GM23338 (cell line): Measurements from ENCODE around the gene MRPL20.

Source experiments
- CREB1 ChIP-seq: fragments of 250-450 bp; sonication (Bioruptor Pico); IDR thresholded peaks from 2 replicates; pipeline ENCODE4 v1.5.0; 2020; ENCODE audit warnings: low read depth, mild to moderate bottlenecking, moderate library complexity
- EZH2 ChIP-seq: fragments of 200-600 bp; sonication (generic); IDR thresholded peaks from one replicate; pipeline ENCODE4 v1.8.0; 2017; ENCODE audit warnings: antibody characterized with exemption, mild to moderate bottlenecking, low read depth; ENCODE audit not compliant: unreplicated experiment
- EZH2phosphoT487 ChIP-seq: fragments of 200-600 bp; sonication (generic); IDR thresholded peaks from one replicate; pipeline ENCODE4 v1.8.1; 2018; ENCODE audit warnings: antibody characterized with exemption; ENCODE audit not compliant: unreplicated experiment
- JUNB ChIP-seq: IDR thresholded peaks from one replicate; pipeline ENCODE4 v1.6.1; 2016; ENCODE audit warnings: antibody characterized with exemption; ENCODE audit not compliant: unreplicated experiment
- NANOG ChIP-seq: IDR thresholded peaks from 2 replicates; pipeline ENCODE4 v1.6.1; 2016; ENCODE audit warnings: antibody characterized with exemption, borderline replicate concordance
- POLR2AphosphoS5 ChIP-seq: IDR thresholded peaks from 2 replicates; pipeline ENCODE4 v1.6.1; 2016; ENCODE audit warnings: antibody characterized with exemption, low read depth
- STAT1 ChIP-seq: IDR thresholded peaks from one replicate; pipeline ENCODE4 v1.6.1; 2016; ENCODE audit warnings: antibody characterized with exemption; ENCODE audit not compliant: unreplicated experiment
- ZNF114 ChIP-seq: fragments of 250-450 bp; sonication (Bioruptor Pico); IDR thresholded peaks from 2 replicates; pipeline ENCODE4 v1.5.0; 2020; ENCODE audit warnings: mild to moderate bottlenecking, moderate library complexity
- ZNF331 ChIP-seq: fragments of 250-450 bp; sonication (Bioruptor Pico); IDR thresholded peaks from 2 replicates; pipeline ENCODE4 v1.5.0; 2020; ENCODE audit warnings: low read depth, mild to moderate bottlenecking, moderate library complexity
- TF ChIP-seq, protein P1 (sequence below), 2 experiments: fragments of 200-600 bp in 1 of 2; sonication (generic) in 1 of 2; conservative IDR thresholded peaks; 2 replicates each; pipeline versions ENCODE4 v1.5.1 to v1.6.1; 2016 to 2017; ENCODE audit warnings: antibody characterized with exemption in 2 of 2, low read depth in 2 of 2, mild to moderate bottlenecking in 2 of 2, moderate library complexity in 1 of 2
- TF ChIP-seq, protein P2 (sequence below): IDR thresholded peaks from 2 replicates; pipeline ENCODE4 v1.6.1; 2016; ENCODE audit warnings: antibody characterized with exemption
- TF ChIP-seq, protein P3 (sequence below): IDR thresholded peaks from one replicate; pipeline ENCODE4 v1.6.1; 2018; ENCODE audit warnings: antibody characterized with exemption; ENCODE audit not compliant: unreplicated experiment
- TF ChIP-seq, protein P4 (sequence below): fragments of 250-450 bp; sonication (Bioruptor Pico); IDR thresholded peaks from 2 replicates; pipeline ENCODE4 v1.5.0; 2020; ENCODE audit warnings: mild to moderate bottlenecking, moderate library complexity

DNA sequence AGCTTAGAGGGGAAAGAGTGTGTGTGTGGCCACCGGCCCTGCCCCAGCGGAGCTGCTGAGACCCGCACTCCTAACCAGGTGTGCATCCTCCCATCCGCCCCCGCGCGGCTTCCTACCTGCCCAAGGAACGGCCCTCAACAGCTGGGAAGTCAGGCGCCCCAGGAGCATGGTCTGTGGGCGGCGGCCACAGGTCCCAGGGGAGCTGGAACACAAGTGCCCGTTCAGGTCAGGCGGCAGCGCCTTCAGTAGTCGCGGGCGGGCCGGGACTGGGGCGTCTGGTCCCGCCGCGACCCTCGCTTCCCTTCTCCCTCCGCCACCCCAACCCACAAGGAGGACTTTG is 32.5 kb downstream of the MRPL20 start:
- TF ChIP-seq CREB1 (no peak), POLR2AphosphoS5 (no peak), EZH2 (no peak), JUNB (no peak), EZH2phosphoT487 (no peak), ZNF114 (CRISPR knock-in tag) (no peak), ZNF331 (CRISPR knock-in tag) (no peak), STAT1 (no peak), NANOG (no peak)
- TF ChIP-seq, protein P1, sequence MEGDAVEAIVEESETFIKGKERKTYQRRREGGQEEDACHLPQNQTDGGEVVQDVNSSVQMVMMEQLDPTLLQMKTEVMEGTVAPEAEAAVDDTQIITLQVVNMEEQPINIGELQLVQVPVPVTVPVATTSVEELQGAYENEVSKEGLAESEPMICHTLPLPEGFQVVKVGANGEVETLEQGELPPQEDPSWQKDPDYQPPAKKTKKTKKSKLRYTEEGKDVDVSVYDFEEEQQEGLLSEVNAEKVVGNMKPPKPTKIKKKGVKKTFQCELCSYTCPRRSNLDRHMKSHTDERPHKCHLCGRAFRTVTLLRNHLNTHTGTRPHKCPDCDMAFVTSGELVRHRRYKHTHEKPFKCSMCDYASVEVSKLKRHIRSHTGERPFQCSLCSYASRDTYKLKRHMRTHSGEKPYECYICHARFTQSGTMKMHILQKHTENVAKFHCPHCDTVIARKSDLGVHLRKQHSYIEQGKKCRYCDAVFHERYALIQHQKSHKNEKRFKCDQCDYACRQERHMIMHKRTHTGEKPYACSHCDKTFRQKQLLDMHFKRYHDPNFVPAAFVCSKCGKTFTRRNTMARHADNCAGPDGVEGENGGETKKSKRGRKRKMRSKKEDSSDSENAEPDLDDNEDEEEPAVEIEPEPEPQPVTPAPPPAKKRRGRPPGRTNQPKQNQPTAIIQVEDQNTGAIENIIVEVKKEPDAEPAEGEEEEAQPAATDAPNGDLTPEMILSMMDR (conservative IDR thresholded peaks at IDR 0.05; ENCODE audit: low read depth in 2 of 2) = no peak
- TF ChIP-seq, protein P2, sequence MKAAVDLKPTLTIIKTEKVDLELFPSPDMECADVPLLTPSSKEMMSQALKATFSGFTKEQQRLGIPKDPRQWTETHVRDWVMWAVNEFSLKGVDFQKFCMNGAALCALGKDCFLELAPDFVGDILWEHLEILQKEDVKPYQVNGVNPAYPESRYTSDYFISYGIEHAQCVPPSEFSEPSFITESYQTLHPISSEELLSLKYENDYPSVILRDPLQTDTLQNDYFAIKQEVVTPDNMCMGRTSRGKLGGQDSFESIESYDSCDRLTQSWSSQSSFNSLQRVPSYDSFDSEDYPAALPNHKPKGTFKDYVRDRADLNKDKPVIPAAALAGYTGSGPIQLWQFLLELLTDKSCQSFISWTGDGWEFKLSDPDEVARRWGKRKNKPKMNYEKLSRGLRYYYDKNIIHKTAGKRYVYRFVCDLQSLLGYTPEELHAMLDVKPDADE = no peak
- TF ChIP-seq, protein P3, sequence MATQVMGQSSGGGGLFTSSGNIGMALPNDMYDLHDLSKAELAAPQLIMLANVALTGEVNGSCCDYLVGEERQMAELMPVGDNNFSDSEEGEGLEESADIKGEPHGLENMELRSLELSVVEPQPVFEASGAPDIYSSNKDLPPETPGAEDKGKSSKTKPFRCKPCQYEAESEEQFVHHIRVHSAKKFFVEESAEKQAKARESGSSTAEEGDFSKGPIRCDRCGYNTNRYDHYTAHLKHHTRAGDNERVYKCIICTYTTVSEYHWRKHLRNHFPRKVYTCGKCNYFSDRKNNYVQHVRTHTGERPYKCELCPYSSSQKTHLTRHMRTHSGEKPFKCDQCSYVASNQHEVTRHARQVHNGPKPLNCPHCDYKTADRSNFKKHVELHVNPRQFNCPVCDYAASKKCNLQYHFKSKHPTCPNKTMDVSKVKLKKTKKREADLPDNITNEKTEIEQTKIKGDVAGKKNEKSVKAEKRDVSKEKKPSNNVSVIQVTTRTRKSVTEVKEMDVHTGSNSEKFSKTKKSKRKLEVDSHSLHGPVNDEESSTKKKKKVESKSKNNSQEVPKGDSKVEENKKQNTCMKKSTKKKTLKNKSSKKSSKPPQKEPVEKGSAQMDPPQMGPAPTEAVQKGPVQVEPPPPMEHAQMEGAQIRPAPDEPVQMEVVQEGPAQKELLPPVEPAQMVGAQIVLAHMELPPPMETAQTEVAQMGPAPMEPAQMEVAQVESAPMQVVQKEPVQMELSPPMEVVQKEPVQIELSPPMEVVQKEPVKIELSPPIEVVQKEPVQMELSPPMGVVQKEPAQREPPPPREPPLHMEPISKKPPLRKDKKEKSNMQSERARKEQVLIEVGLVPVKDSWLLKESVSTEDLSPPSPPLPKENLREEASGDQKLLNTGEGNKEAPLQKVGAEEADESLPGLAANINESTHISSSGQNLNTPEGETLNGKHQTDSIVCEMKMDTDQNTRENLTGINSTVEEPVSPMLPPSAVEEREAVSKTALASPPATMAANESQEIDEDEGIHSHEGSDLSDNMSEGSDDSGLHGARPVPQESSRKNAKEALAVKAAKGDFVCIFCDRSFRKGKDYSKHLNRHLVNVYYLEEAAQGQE = no peak
- TF ChIP-seq, protein P4, sequence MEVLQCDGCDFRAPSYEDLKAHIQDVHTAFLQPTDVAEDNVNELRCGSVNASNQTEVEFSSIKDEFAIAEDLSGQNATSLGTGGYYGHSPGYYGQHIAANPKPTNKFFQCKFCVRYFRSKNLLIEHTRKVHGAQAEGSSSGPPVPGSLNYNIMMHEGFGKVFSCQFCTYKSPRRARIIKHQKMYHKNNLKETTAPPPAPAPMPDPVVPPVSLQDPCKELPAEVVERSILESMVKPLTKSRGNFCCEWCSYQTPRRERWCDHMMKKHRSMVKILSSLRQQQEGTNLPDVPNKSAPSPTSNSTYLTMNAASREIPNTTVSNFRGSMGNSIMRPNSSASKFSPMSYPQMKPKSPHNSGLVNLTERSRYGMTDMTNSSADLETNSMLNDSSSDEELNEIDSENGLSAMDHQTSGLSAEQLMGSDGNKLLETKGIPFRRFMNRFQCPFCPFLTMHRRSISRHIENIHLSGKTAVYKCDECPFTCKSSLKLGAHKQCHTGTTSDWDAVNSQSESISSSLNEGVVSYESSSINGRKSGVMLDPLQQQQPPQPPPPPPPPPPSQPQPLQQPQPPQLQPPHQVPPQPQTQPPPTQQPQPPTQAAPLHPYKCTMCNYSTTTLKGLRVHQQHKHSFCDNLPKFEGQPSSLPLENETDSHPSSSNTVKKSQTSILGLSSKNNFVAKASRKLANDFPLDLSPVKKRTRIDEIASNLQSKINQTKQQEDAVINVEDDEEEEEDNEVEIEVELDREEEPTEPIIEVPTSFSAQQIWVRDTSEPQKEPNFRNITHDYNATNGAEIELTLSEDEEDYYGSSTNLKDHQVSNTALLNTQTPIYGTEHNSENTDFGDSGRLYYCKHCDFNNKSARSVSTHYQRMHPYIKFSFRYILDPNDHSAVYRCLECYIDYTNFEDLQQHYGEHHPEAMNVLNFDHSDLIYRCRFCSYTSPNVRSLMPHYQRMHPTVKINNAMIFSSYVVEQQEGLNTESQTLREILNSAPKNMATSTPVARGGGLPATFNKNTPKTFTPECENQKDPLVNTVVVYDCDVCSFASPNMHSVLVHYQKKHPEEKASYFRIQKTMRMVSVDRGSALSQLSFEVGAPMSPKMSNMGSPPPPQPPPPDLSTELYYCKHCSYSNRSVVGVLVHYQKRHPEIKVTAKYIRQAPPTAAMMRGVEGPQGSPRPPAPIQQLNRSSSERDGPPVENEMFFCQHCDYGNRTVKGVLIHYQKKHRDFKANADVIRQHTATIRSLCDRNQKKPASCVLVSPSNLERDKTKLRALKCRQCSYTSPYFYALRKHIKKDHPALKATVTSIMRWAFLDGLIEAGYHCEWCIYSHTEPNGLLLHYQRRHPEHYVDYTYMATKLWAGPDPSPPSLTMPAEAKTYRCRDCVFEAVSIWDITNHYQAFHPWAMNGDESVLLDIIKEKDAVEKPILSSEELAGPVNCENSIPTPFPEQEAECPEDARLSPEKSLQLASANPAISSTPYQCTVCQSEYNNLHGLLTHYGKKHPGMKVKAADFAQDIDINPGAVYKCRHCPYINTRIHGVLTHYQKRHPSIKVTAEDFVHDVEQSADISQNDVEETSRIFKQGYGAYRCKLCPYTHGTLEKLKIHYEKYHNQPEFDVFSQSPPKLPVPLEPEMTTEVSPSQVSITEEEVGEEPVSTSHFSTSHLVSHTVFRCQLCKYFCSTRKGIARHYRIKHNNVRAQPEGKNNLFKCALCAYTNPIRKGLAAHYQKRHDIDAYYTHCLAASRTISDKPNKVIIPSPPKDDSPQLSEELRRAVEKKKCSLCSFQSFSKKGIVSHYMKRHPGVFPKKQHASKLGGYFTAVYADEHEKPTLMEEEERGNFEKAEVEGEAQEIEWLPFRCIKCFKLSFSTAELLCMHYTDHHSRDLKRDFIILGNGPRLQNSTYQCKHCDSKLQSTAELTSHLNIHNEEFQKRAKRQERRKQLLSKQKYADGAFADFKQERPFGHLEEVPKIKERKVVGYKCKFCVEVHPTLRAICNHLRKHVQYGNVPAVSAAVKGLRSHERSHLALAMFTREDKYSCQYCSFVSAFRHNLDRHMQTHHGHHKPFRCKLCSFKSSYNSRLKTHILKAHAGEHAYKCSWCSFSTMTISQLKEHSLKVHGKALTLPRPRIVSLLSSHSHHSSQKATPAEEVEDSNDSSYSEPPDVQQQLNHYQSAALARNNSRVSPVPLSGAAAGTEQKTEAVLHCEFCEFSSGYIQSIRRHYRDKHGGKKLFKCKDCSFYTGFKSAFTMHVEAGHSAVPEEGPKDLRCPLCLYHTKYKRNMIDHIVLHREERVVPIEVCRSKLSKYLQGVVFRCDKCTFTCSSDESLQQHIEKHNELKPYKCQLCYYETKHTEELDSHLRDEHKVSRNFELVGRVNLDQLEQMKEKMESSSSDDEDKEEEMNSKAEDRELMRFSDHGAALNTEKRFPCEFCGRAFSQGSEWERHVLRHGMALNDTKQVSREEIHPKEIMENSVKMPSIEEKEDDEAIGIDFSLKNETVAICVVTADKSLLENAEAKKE (CRISPR knock-in tag) = no peak
